Vagina (tissue), 2 donors: Measurements from ENCODE around the gene GIGYF1.

Experiments used
- POLR2A ChIP-seq, 2 donors: fragments of 450-650 bp; IDR thresholded peaks; one replicate each; pipeline ENCODE4 v1.6.1; 2017; ENCODE audit warnings: antibody characterized with exemption in 2 of 2, mild to moderate bottlenecking in 2 of 2, moderate library complexity in 2 of 2
- POLR2AphosphoS5 ChIP-seq, 2 donors: sonication (generic); formaldehyde crosslinking; IDR thresholded peaks; one replicate each; pipeline ENCODE4 v1.9.0; 2017; ENCODE audit warnings: antibody characterized with exemption in 2 of 2, mild to moderate bottlenecking in 2 of 2, low read depth in 1 of 2; ENCODE audit not compliant: insufficient read depth in 1 of 2
- TF ChIP-seq, protein P1 (sequence below), 3 experiments: fragments of 450-650 bp in 2 of 3; fragments of 200-600 bp in 1 of 3; sonication (generic) in 1 of 3; IDR thresholded peaks; one replicate each; pipeline ENCODE4 v1.5.1; 2017 to 2019; ENCODE audit warnings: antibody characterized with exemption in 3 of 3, mild to moderate bottlenecking in 2 of 3, moderate library complexity in 2 of 3

DNA sequence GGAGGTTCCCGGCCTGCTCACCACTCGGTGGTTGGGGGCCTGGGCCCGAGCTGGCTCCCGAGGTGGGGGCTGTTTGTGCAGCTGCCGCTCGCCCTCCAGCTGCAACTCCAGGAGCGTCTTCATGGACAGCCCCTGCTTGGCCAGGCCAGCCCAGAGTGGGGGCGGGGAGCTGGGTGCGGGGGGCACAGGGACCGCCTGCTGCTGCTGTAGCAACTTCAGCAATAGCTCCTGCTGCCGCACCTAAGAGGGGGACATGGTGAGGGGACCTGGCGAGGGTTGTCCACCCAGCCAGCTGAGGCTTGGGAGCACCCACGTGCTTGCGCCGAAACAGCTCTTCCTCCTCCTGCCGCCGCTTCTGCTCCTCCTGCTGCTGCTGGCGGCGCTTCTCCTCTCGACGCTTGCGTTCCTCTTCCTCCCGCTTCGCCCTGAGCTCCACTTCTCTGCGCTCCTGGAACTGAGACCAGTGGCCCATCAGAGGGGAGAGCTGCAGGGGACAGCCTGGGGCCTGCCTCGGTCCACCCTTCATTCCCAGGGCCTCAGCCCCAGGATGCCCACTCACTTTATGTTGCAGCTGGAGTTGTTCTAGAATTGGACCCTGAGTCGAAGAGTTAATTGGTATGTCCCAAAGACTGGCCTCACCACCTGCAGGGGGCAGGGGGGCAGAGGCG lies 10.9 kb downstream of the GIGYF1 start:
- TF ChIP-seq, protein P1, sequence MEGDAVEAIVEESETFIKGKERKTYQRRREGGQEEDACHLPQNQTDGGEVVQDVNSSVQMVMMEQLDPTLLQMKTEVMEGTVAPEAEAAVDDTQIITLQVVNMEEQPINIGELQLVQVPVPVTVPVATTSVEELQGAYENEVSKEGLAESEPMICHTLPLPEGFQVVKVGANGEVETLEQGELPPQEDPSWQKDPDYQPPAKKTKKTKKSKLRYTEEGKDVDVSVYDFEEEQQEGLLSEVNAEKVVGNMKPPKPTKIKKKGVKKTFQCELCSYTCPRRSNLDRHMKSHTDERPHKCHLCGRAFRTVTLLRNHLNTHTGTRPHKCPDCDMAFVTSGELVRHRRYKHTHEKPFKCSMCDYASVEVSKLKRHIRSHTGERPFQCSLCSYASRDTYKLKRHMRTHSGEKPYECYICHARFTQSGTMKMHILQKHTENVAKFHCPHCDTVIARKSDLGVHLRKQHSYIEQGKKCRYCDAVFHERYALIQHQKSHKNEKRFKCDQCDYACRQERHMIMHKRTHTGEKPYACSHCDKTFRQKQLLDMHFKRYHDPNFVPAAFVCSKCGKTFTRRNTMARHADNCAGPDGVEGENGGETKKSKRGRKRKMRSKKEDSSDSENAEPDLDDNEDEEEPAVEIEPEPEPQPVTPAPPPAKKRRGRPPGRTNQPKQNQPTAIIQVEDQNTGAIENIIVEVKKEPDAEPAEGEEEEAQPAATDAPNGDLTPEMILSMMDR (IDR thresholded peaks at IDR 0.05) = no peak
- TF ChIP-seq POLR2A (IDR thresholded peaks at IDR 0.05) = no peak
- no peak for TF ChIP-seq POLR2AphosphoS5 (IDR thresholded peaks at IDR 0.05; ENCODE audit: insufficient read depth in 1 of 2, low read depth in 1 of 2)
